Measurements from ENCODE around the gene GDF15.

- TF ChIP-seq ARNTL (CRISPR knock-in tag; IDR thresholded peaks at IDR 0.05; ENCODE audit: borderline replicate concordance, low read depth) (no peak), CREB5 (CRISPR knock-in tag; IDR thresholded peaks at IDR 0.05; ENCODE audit: low read depth) (no peak), TOX (CRISPR knock-in tag; IDR thresholded peaks at IDR 0.05; ENCODE audit: borderline replicate concordance) (no peak), CSDC2 (CRISPR knock-in tag; IDR thresholded peaks at IDR 0.05) (no peak), RARB (CRISPR knock-in tag; IDR thresholded peaks at IDR 0.05) (no peak), PATZ1 (CRISPR knock-in tag; IDR thresholded peaks at IDR 0.05; ENCODE audit: borderline replicate concordance) (no peak)
Observed at GRCh38 chr19:18385675-18386542, at the start of gene GDF15.

All from SK-N-SH treated with all-trans-retinoic acid at 6 μM for 48 hours (cell line).